Activated CD8-positive, alpha-beta memory T cell treated with anti-CD3 and anti-CD28 coated beads, Interleukin-2, amount 50 U/mL, for 24 hours (primary cell): ENCODE results near the gene CLP1.
"Not testable (repeated sequence)": the region's sequence is repeated elsewhere in the genome, so short reads cannot be mapped to it uniquely, and the experiment has no call there.

Source experiments
- DNase-seq: peaks from one replicate; pipeline ENCODE4 v3.0.0-alpha.2; 2020; ENCODE audit errors: extremely low read depth

CLP1 gene

GRCh38 chr11:57667117-57667735 lies 9.7 kb downstream of the CLP1 start:
- DNase-seq = peak; percentile 86

- peak; percentile 98 for DNase-seq
Observed at GRCh38 chr11:57667736-57668433, 10.3 kb downstream of the CLP1 start, which contains the start of gene ZDHHC5. Gene ZDHHC5, plus strand, starts transcription at chr11:57668114. Its CDS starts 4,977 bp downstream, at chr11:57673091.

- DNase-seq = no peak
Observed at GRCh38 chr11:57668434-57668782, 10.8 kb downstream of the CLP1 start.

GRCh38 chr11:57674251-57674650 lies 16.7 kb downstream of the CLP1 start:
- no peak for DNase-seq

GRCh38 chr11:57675176-57675941 lies 17.8 kb downstream of the CLP1 start:
- no peak for DNase-seq

- DNase-seq = no peak
Observed at GRCh38 chr11:57679396-57679795, 21.8 kb downstream of the CLP1 start.

- no peak for DNase-seq
Observed at GRCh38 chr11:57680552-57680874, 23.0 kb downstream of the CLP1 start.

GRCh38 chr11:57681168-57681567 lies 23.6 kb downstream of the CLP1 start:
- DNase-seq = no peak

GRCh38 chr11:57690474-57690873 lies 32.9 kb downstream of the CLP1 start:
- not testable (repeated sequence) for DNase-seq

- no peak for DNase-seq
Observed at GRCh38 chr11:57698843-57699365, 41.3 kb downstream of the CLP1 start.

- no peak for DNase-seq
Observed at GRCh38 chr11:57699813-57700212, 42.3 kb downstream of the CLP1 start.

- no peak for DNase-seq
Observed at GRCh38 chr11:57700425-57700824, 42.9 kb downstream of the CLP1 start.

- no peak for DNase-seq
Observed at GRCh38 chr11:57703341-57703740, 45.8 kb downstream of the CLP1 start.

GRCh38 chr11:57704932-57705331 lies 47.4 kb downstream of the CLP1 start:
- DNase-seq = no peak

GRCh38 chr11:57705432-57705831 lies 47.9 kb downstream of the CLP1 start:
- DNase-seq = not testable (repeated sequence)

GRCh38 chr11:57709802-57710367 lies 52.3 kb downstream of the CLP1 start:
- no peak for DNase-seq
